ENCODE measurements around the gene NFASC.

The NFASC gene

DNA sequence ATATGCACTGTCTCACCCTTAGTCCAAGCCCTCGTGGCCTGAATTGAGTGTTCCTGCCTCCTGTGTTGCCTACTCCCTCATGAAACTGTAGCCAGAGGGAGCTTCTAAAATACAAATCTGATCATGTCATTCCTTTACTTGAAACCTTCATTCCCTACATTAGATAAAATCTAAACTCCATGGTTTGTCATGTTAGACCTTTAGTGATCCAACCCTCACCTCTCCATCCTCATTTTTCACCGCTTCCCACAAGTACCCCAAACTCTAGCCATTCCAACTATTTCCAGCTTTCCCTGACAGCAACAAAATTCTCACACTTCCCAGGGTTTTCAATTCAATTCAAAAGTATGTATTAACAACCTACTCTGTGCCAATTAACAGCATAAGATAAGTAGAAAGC is 154.0 kb downstream of the NFASC start:
- H3K27ac ChIP-seq (ENCODE audit: low read depth, low read length) = no peak overlapping the region
- no peaks in the 10 kb centered on the region for H3K36me3 ChIP-seq (ENCODE audit: control insufficient read depth, insufficient read depth, low read length)
- no peak overlapping the region for H3K9ac ChIP-seq (ENCODE audit: low read length)
- H3K9me3 ChIP-seq (ENCODE audit: control insufficient read depth, insufficient read depth, low read depth, low read length) = no peaks in the 10 kb centered on the region
- peaks cover 78% of the 10 kb centered on the region for H3K27me3 ChIP-seq (ENCODE audit: control insufficient read depth, insufficient read depth, low read length)
- H3K4me1 ChIP-seq (ENCODE audit: control insufficient read depth, insufficient read depth, low read length) = peaks cover 15% of the 10 kb centered on the region
- no peak overlapping the region for H3K4me3 ChIP-seq (ENCODE audit: low read depth, low read length)

DNA sequence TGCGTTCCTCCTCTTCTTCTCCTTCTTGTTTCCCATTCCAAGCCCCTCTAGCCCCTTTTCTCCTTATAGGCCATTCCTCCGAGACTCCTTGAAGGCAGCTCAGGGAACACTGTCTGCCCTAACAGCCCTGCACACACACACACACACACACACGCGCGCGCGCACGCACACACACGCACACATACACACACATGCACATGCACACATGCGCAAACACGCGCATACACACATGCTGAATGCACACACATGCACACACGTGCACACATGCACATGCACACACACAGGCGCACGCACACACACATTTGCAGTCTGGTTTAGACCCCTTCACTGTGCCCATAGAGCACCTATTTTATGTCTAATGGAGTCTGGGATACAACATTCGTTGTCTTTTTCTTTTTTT is 154.6 kb downstream of the NFASC start:
- H3K27ac ChIP-seq (ENCODE audit: low read depth, low read length) = no peak overlapping the region
- peaks cover 77% of the 10 kb centered on the region for H3K27me3 ChIP-seq (ENCODE audit: control insufficient read depth, insufficient read depth, low read length)
- H3K9me3 ChIP-seq (ENCODE audit: control insufficient read depth, insufficient read depth, low read depth, low read length) = no peaks in the 10 kb centered on the region
- H3K4me3 ChIP-seq (ENCODE audit: low read depth, low read length) = no peak overlapping the region
- H3K4me1 ChIP-seq (ENCODE audit: control insufficient read depth, insufficient read depth, low read length) = peaks cover 15% of the 10 kb centered on the region
- H3K9ac ChIP-seq (ENCODE audit: low read length) = no peak overlapping the region
- no peaks in the 10 kb centered on the region for H3K36me3 ChIP-seq (ENCODE audit: control insufficient read depth, insufficient read depth, low read length)

GRCh38 chr1:205026181-205026580 is 155.5 kb downstream of the NFASC start:
- no peak overlapping the region for H3K9ac ChIP-seq (ENCODE audit: low read length)
- no peaks in the 10 kb centered on the region for H3K9me3 ChIP-seq (ENCODE audit: control insufficient read depth, insufficient read depth, low read depth, low read length)
- H3K36me3 ChIP-seq (ENCODE audit: control insufficient read depth, insufficient read depth, low read length) = no peaks in the 10 kb centered on the region
- no peak overlapping the region for H3K27ac ChIP-seq (ENCODE audit: low read depth, low read length)
- no peak overlapping the region for H3K4me3 ChIP-seq (ENCODE audit: low read depth, low read length)
- H3K27me3 ChIP-seq (ENCODE audit: control insufficient read depth, insufficient read depth, low read length) = peaks cover 70% of the 10 kb centered on the region; the same call in 1 of the 2 replicates
- H3K4me1 ChIP-seq (ENCODE audit: control insufficient read depth, insufficient read depth, low read length) = peaks cover 19% of the 10 kb centered on the region

- Histone ChIP-seq H3K27me3 (ENCODE audit: control insufficient read depth, insufficient read depth, low read length) (peaks cover 64% of the 10 kb centered on the region; the same call in 1 of the 2 replicates), H3K4me3 (ENCODE audit: low read depth, low read length) (no peak overlapping the region)
Measured at GRCh38 chr1:205028390-205028789, 157.7 kb downstream of the NFASC start.

DNA sequence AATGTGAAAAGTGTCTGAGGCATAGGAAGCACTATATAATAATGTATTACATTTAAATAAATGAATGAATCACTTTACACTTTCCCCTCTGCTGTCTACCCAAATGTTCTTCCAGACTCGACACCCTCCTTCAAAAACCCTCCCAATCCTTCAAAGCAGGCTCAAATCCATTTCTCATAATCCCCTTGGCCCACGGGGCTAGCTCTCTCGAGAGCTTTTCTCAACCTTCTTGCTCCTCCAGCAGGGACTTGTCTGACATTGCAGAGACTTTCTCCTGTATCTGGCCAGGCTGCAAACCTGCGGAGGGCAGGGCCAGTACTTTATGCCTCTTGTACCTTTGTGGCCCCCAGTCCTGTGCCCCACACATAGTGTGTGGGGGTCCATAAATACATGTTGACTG is 158.3 kb downstream of the NFASC start:
- Histone ChIP-seq H3K36me3 (ENCODE audit: control insufficient read depth, insufficient read depth, low read length) (no peaks in the 10 kb centered on the region), H3K27me3 (ENCODE audit: control insufficient read depth, insufficient read depth, low read length) (peaks cover 60% of the 10 kb centered on the region; the same call in 1 of the 2 replicates), H3K27ac (ENCODE audit: low read depth, low read length) (no peak overlapping the region), H3K9ac (ENCODE audit: low read length) (no peak overlapping the region), H3K9me3 (ENCODE audit: control insufficient read depth, insufficient read depth, low read depth, low read length) (no peaks in the 10 kb centered on the region), H3K4me1 (ENCODE audit: control insufficient read depth, insufficient read depth, low read length) (peaks cover 19% of the 10 kb centered on the region), H3K4me3 (ENCODE audit: low read depth, low read length) (no peak overlapping the region)

More at GRCh38 chr1:205028390-205028789, 157.7 kb downstream of the NFASC start:
- Histone ChIP-seq H3K27ac (ENCODE audit: low read depth, low read length) (no peak overlapping the region), H3K36me3 (ENCODE audit: control insufficient read depth, insufficient read depth, low read length) (no peaks in the 10 kb centered on the region), H3K9me3 (ENCODE audit: control insufficient read depth, insufficient read depth, low read depth, low read length) (no peaks in the 10 kb centered on the region), H3K9ac (ENCODE audit: low read length) (no peak overlapping the region), H3K4me1 (ENCODE audit: control insufficient read depth, insufficient read depth, low read length) (peaks cover 19% of the 10 kb centered on the region)

GRCh38 chr1:205030241-205030640 is 159.6 kb downstream of the NFASC start:
- H3K36me3 ChIP-seq (ENCODE audit: control insufficient read depth, insufficient read depth, low read length) = no peaks in the 10 kb centered on the region

GRCh38 chr1:205030896-205031295 is 160.2 kb downstream of the NFASC start:
- no peak overlapping the region for H3K4me3 ChIP-seq (ENCODE audit: low read depth, low read length)
- no peaks in the 10 kb centered on the region for H3K36me3 ChIP-seq (ENCODE audit: control insufficient read depth, insufficient read depth, low read length)
- no peak overlapping the region for H3K9ac ChIP-seq (ENCODE audit: low read length)
- H3K27me3 ChIP-seq (ENCODE audit: control insufficient read depth, insufficient read depth, low read length) = peaks cover 53% of the 10 kb centered on the region; the same call in 1 of the 2 replicates
- H3K9me3 ChIP-seq (ENCODE audit: control insufficient read depth, insufficient read depth, low read depth, low read length) = no peaks in the 10 kb centered on the region
- no peak overlapping the region for H3K27ac ChIP-seq (ENCODE audit: low read depth, low read length)
- peaks cover 15% of the 10 kb centered on the region for H3K4me1 ChIP-seq (ENCODE audit: control insufficient read depth, insufficient read depth, low read length)

More at GRCh38 chr1:205030241-205030640, 159.6 kb downstream of the NFASC start:
- Histone ChIP-seq H3K9ac (ENCODE audit: low read length) (no peak overlapping the region), H3K4me3 (ENCODE audit: low read depth, low read length) (no peak overlapping the region), H3K4me1 (ENCODE audit: control insufficient read depth, insufficient read depth, low read length) (peaks cover 19% of the 10 kb centered on the region), H3K27ac (ENCODE audit: low read depth, low read length) (no peak overlapping the region), H3K9me3 (ENCODE audit: control insufficient read depth, insufficient read depth, low read depth, low read length) (no peaks in the 10 kb centered on the region), H3K27me3 (ENCODE audit: control insufficient read depth, insufficient read depth, low read length) (peaks cover 52% of the 10 kb centered on the region; the same call in 1 of the 2 replicates)

DNA sequence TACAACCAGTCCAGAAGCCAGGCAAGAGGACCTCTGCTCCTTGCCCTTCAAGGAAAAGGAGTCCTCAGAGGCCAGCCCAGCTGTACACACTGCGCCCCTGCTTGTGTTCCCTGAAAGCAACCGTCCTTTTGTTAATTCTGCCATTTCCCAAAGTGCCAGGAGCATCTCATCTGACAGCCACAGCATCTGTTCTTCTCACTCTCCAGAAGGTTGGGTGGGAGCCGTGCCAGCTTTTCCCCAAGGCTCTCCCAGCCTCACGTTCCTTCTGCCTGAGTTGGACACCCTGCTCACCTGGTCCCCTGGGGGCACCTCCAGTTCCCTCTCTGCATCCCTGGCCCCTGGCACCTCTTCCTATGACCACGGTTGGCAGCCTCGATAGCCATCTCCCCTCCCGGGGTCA is 161.8 kb downstream of the NFASC start:
- Histone ChIP-seq H3K9ac (ENCODE audit: low read length) (no peak overlapping the region), H3K4me3 (ENCODE audit: low read depth, low read length) (no peak overlapping the region), H3K9me3 (ENCODE audit: control insufficient read depth, insufficient read depth, low read depth, low read length) (no peaks in the 10 kb centered on the region), H3K36me3 (ENCODE audit: control insufficient read depth, insufficient read depth, low read length) (no peaks in the 10 kb centered on the region), H3K27ac (ENCODE audit: low read depth, low read length) (no peak overlapping the region), H3K4me1 (ENCODE audit: control insufficient read depth, insufficient read depth, low read length) (0 out of 2 replicates have a peak, but pooled peaks cover 4% of the 10 kb centered on the region), H3K27me3 (ENCODE audit: control insufficient read depth, insufficient read depth, low read length) (peaks cover 59% of the 10 kb centered on the region; the same call in 1 of the 2 replicates)

- H3K4me3 ChIP-seq (ENCODE audit: low read depth, low read length) = no peak overlapping the region
- no peaks in the 10 kb centered on the region for H3K9me3 ChIP-seq (ENCODE audit: control insufficient read depth, insufficient read depth, low read depth, low read length)
- H3K27ac ChIP-seq (ENCODE audit: low read depth, low read length) = no peak overlapping the region
- H3K4me1 ChIP-seq (ENCODE audit: control insufficient read depth, insufficient read depth, low read length) = no peaks in the 10 kb centered on the region
- H3K36me3 ChIP-seq (ENCODE audit: control insufficient read depth, insufficient read depth, low read length) = no peaks in the 10 kb centered on the region
- H3K27me3 ChIP-seq (ENCODE audit: control insufficient read depth, insufficient read depth, low read length) = peaks cover 74% of the 10 kb centered on the region
- H3K9ac ChIP-seq (ENCODE audit: low read length) = no peak overlapping the region
Measured at GRCh38 chr1:205037539-205037938, 166.9 kb downstream of the NFASC start.

- Histone ChIP-seq H3K27ac (ENCODE audit: low read depth, low read length) (no peak overlapping the region), H3K27me3 (ENCODE audit: control insufficient read depth, insufficient read depth, low read length) (peaks cover 78% of the 10 kb centered on the region), H3K9me3 (ENCODE audit: control insufficient read depth, insufficient read depth, low read depth, low read length) (no peaks in the 10 kb centered on the region), H3K36me3 (ENCODE audit: control insufficient read depth, insufficient read depth, low read length) (no peaks in the 10 kb centered on the region), H3K9ac (ENCODE audit: low read length) (no peak overlapping the region), H3K4me3 (ENCODE audit: low read depth, low read length) (no peak overlapping the region), H3K4me1 (ENCODE audit: control insufficient read depth, insufficient read depth, low read length) (no peaks in the 10 kb centered on the region; the same call in 1 of the 2 replicates)
Measured at GRCh38 chr1:205038132-205038786, 167.6 kb downstream of the NFASC start.

GRCh38 chr1:205041001-205041715 is 170.5 kb downstream of the NFASC start:
- H3K9me3 ChIP-seq (ENCODE audit: control insufficient read depth, insufficient read depth, low read depth, low read length) = no peaks in the 10 kb centered on the region
- H3K27ac ChIP-seq (ENCODE audit: low read depth, low read length) = no peak overlapping the region
- H3K4me3 ChIP-seq (ENCODE audit: low read depth, low read length) = no peak overlapping the region
- no peak overlapping the region for H3K9ac ChIP-seq (ENCODE audit: low read length)
- H3K4me1 ChIP-seq (ENCODE audit: control insufficient read depth, insufficient read depth, low read length) = peaks cover 25% of the 10 kb centered on the region
- H3K36me3 ChIP-seq (ENCODE audit: control insufficient read depth, insufficient read depth, low read length) = no peaks in the 10 kb centered on the region
- peaks cover 97% of the 10 kb centered on the region for H3K27me3 ChIP-seq (ENCODE audit: control insufficient read depth, insufficient read depth, low read length)

Measured in HUES6 (cell line).